GM10847 (cell line): Measurements from ENCODE around the gene MYO10.

Source experiments
- POLR2A ChIP-seq: IDR thresholded peaks from 2 replicates; pipeline ENCODE4 v1.6.1; 2011; ENCODE audit not compliant: insufficient read length; ENCODE audit errors: extremely low read depth

The MYO10 gene

GRCh38 chr5:16936150-16936988, at the start of gene MYO10:
Gene MYO10 (minus strand): TSS chr5:16936288. CDS start chr5:16935808, 480 bp downstream.
- no peak for TF ChIP-seq POLR2A

GRCh38 chr5:16983972-16984371, 47.9 kb upstream of the MYO10 start:
- TF ChIP-seq POLR2A: no peak

GRCh38 chr5:16983022-16983639, 47.0 kb upstream of the MYO10 start:
- TF ChIP-seq POLR2A: no peak

- TF ChIP-seq POLR2A: no peak
Measured at GRCh38 chr5:16981700-16982099, 45.6 kb upstream of the MYO10 start.

GRCh38 chr5:16980983-16981382, 44.9 kb upstream of the MYO10 start:
- TF ChIP-seq POLR2A: no peak

GRCh38 chr5:16978296-16978695, 42.2 kb upstream of the MYO10 start:
- TF ChIP-seq POLR2A: no peak

- TF ChIP-seq POLR2A: no peak
Measured at GRCh38 chr5:16976625-16977008, 40.5 kb upstream of the MYO10 start.

GRCh38 chr5:16975950-16976624, 40.0 kb upstream of the MYO10 start:
- TF ChIP-seq POLR2A: no peak

- TF ChIP-seq POLR2A: no peak
Measured at GRCh38 chr5:16974981-16975380, 38.9 kb upstream of the MYO10 start.

GRCh38 chr5:16970826-16971225, 34.7 kb upstream of the MYO10 start:
- TF ChIP-seq POLR2A: no peak

- no peak for TF ChIP-seq POLR2A
Measured at GRCh38 chr5:16970260-16970659, 34.2 kb upstream of the MYO10 start.

- no peak for TF ChIP-seq POLR2A
Measured at GRCh38 chr5:16965581-16965980, 29.5 kb upstream of the MYO10 start.

- TF ChIP-seq POLR2A: no peak
Measured at GRCh38 chr5:16963821-16964220, 27.7 kb upstream of the MYO10 start.

GRCh38 chr5:16961131-16961530, 25.0 kb upstream of the MYO10 start:
- no peak for TF ChIP-seq POLR2A

- no peak for TF ChIP-seq POLR2A
Measured at GRCh38 chr5:16957304-16958196, 21.5 kb upstream of the MYO10 start.
